ENCODE results near the gene RNF224. TPM values are rescaled to one million over a fixed set of nuclear protein-coding genes. Genes with fewer than 3 reads are reported as not detected.

The RNF224 gene
- polyA plus RNA-seq, 1 donor: 87.5 TPM

DNA sequence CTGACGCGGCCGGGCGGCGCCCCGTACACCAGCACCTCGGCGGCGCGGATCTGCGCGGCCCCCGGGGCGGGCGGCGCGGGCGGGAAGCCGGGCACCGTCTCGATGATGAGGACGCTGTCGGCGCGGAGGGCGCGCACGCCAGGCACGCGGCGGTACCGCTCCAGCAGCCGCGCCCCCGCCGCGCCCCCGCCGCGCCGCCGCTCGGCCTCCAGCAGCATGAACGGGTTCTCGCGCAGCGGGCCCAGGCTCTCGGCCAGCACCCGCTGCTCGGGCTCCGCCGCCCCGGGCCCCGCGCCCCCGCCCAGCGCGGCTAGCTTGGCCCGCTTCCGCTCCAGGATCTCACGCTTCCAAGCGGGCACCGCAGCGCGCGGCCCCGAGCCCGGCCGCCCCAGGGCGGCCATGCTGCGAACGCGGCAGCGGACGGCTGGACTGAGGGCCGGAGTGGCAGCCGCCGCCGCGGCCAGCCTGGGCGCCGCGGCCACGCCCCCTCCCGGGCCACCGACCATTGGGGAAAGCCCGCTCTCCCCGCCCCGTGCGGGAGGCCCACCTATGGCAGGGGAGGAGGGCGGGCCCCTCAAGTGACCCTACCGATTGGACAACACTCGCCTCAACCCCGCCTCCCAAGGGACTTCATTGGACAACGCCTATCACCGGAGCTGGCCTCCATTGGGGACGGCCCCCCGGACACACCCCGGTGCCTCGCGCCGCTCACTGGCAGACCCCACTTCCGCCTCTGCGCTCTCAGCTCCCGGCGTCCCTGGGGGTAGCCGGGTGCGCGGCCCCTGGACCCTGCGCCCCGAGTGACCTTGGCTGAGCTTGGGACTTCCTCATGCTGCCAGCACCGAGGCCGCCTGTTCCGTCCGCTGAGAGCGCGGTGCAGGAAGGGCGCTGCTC lies 26.7 kb upstream of the RNF224 start, which contains the start of gene TPRN:
TPRN (minus strand) TSS at position 431 of the 894 bp plus-strand sequence; CDS start at position 401, 30 bp downstream.
- peaks cover 60% of the 10 kb centered on the region for H3K4me1 ChIP-seq (ENCODE audit: control insufficient read depth, insufficient read depth, low read length)
- peak within 1 kb of the TSS; percentile 83 for H3K27ac ChIP-seq (ENCODE audit: low read length)
- WGBS (ENCODE audit: insufficient coverage, low lambda C conversion rate): no CpG with 5 or more reads among the region's 118 CpGs
- peaks cover 3% of the 10 kb centered on the region for H3K36me3 ChIP-seq (ENCODE audit: control insufficient read depth, insufficient read depth, low read length)
- H3K9me3 ChIP-seq (ENCODE audit: control insufficient read depth, low read depth, low read length): no peaks in the 10 kb centered on the region
- H3K27me3 ChIP-seq (ENCODE audit: control insufficient read depth, insufficient read depth, low read length): no peaks in the 10 kb centered on the region
- peak within 1 kb of the TSS; percentile 76 for H3K4me3 ChIP-seq (ENCODE audit: low read length)
- DNase-seq: peak; percentile 99 to 100

DNA sequence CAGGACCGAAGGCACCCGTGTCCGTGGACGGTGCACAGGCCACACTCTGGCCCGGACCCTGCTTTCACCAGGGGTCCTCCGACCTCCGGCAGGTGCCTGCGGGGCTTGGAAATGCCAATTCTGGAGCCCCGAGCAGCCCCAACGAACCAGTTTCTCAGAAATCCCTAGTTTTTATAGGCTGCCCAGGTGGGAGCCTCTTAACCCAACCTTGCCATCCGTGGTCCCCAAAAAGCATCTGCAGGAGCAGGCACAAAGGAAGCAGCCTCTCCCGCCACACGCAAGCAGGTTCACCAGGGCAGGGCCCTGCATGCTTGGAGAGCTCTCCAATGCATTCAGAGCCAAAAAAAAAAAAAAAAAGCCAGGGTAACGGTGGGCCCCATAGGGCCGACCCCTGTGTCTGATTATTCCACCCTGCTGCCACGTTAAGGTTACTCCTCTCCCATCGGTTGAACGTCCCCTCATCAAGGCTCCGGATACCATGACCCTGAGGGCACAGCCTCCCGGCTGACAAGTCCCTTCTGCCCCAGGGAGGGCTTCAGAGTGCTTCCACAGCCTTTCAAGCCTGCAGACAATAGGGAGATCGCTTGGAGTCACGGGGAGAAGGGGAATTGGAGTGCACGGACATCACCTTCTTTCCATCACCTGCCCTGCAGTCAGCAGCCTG lies 26.0 kb upstream of the RNF224 start:
- Histone ChIP-seq H3K4me3 (ENCODE audit: low read length) (peak overlapping the region; percentile 76), H3K27me3 (ENCODE audit: control insufficient read depth, insufficient read depth, low read length) (no peaks in the 10 kb centered on the region), H3K9me3 (ENCODE audit: control insufficient read depth, low read depth, low read length) (no peaks in the 10 kb centered on the region), H3K4me1 (ENCODE audit: control insufficient read depth, insufficient read depth, low read length) (peaks cover 55% of the 10 kb centered on the region), H3K36me3 (ENCODE audit: control insufficient read depth, insufficient read depth, low read length) (peaks cover 3% of the 10 kb centered on the region), H3K27ac (ENCODE audit: low read length) (peak overlapping the region; percentile 82)
- no CpG with 5 or more reads among the region's 23 CpGs for WGBS (ENCODE audit: insufficient coverage, low lambda C conversion rate)
- no peak for DNase-seq

DNA sequence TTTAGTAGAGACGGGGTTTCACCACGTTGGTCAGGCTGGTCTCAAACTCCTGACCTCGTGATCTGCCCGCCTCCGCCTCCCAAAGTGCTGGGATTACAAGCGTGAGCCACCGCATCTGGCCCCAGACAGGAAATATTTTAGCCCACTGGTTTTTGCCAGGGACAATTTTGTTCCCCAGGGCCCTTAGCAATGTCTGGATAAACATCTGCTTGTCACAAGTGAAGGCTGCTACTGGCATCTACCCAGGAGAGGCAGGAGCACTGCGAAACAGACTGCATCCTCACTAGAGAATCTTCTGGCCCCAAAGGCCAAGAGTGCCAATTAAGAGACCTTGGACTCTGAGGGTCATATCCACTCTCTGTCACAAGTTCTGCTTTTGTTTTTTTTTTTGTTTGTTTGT lies 24.3 kb upstream of the RNF224 start:
- no CpG with 5 or more reads among the region's 8 CpGs for WGBS (ENCODE audit: insufficient coverage, low lambda C conversion rate)
- no peak for DNase-seq
- Histone ChIP-seq H3K4me3 (ENCODE audit: low read length) (no peak overlapping the region), H3K27ac (ENCODE audit: low read length) (no peak overlapping the region), H3K27me3 (ENCODE audit: control insufficient read depth, insufficient read depth, low read length) (no peaks in the 10 kb centered on the region), H3K36me3 (ENCODE audit: control insufficient read depth, insufficient read depth, low read length) (peaks cover 3% of the 10 kb centered on the region), H3K4me1 (ENCODE audit: control insufficient read depth, insufficient read depth, low read length) (peaks cover 42% of the 10 kb centered on the region), H3K9me3 (ENCODE audit: control insufficient read depth, low read depth, low read length) (no peaks in the 10 kb centered on the region)

DNA sequence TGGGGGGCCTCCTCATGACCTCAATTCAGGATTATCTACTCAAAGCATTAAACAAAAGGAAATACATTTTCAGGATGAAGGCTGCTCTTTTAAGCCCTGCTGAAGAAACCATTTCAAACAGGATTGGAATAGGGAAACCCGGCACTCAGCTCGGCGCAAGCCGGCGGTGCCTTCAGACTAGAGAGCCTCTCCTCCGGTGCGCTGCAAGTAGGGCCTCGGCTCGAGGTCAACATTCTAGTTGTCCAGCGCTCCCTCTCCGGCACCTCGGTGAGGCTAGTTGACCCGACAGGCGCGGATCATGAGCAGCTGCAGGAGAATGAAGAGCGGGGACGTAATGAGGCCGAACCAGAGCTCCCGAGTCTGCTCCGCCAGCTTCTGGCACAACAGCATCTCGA lies 22.6 kb upstream of the RNF224 start:
- Histone ChIP-seq H3K27me3 (ENCODE audit: control insufficient read depth, insufficient read depth, low read length) (no peaks in the 10 kb centered on the region), H3K4me1 (ENCODE audit: control insufficient read depth, insufficient read depth, low read length) (peaks cover 27% of the 10 kb centered on the region), H3K4me3 (ENCODE audit: low read length) (peak overlapping the region; percentile 95), H3K9me3 (ENCODE audit: control insufficient read depth, low read depth, low read length) (no peaks in the 10 kb centered on the region), H3K27ac (ENCODE audit: low read length) (peak overlapping the region; percentile 48), H3K36me3 (ENCODE audit: control insufficient read depth, insufficient read depth, low read length) (peaks cover 4% of the 10 kb centered on the region)
- no peak for DNase-seq
- 20% methylated on average over 1 of the region's 21 CpGs for WGBS (ENCODE audit: insufficient coverage, low lambda C conversion rate)

DNA sequence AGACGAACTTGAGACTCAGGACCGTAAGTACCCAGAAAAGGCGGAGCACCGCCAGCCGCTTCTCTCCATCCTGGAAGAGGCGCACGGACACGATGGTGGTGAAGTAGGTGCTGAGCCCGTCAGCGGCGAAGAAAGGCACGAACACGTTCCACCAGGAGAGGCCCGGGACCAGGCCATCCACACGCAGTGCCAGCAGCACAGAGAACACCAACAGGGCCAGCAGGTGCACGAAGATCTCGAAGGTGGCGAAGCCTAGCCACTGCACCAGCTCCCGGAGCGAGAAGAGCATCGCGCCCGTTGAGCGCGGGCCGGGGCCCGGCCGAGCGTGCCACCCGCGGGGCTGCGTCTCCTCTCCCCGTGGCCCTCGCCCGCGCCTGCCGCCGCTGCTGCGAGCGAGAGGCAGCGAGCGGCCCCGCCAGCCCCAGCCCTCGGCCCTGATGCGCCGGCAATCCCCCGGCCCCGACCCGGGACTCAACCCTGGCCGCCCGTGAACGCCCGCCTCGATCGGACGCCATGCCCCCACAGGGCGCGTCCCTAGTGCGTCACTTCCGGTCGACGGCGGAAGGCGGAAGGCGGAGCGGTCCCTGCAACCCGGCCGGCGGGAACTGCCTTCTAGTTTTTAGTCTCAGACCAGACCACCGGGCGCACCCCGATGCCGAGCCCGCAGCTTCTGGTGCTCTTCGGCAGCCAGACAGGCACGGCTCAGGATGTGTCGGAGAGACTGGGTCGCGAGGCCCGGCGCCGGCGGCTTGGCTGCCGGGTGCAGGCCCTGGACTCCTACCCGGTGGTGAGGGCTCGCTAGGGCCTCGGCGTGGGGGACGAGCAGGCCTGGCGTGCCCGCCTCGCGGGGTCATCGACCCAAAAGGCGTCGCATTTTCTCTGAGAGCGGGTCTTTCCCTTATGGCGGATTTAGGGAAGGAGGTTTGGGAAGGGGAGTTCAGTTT lies 21.9 kb upstream of the RNF224 start, which contains the start of the genes NDOR1 and TMEM203:
NDOR1 (plus strand) TSS at position 575 of the 944 bp plus-strand sequence; CDS start at position 653, 78 bp downstream.
TMEM203 (minus strand) TSS at position 523 of the 944 bp plus-strand sequence; CDS start at position 289, 234 bp downstream.
- peaks cover 6% of the 10 kb centered on the region for H3K36me3 ChIP-seq (ENCODE audit: control insufficient read depth, insufficient read depth, low read length)
- no peaks in the 10 kb centered on the region for H3K9me3 ChIP-seq (ENCODE audit: control insufficient read depth, low read depth, low read length)
- H3K4me1 ChIP-seq (ENCODE audit: control insufficient read depth, insufficient read depth, low read length): peaks cover 27% of the 10 kb centered on the region
- H3K27me3 ChIP-seq (ENCODE audit: control insufficient read depth, insufficient read depth, low read length): no peaks in the 10 kb centered on the region
- H3K4me3 ChIP-seq (ENCODE audit: low read length): peak within 1 kb of the TSS; percentile 95
- peak; percentile 81 to 86 for DNase-seq
- WGBS (ENCODE audit: insufficient coverage, low lambda C conversion rate): 0% methylated on average over 1 of the region's 98 CpGs
- peak within 1 kb of the TSS; percentile 48 for H3K27ac ChIP-seq (ENCODE audit: low read length)

DNA sequence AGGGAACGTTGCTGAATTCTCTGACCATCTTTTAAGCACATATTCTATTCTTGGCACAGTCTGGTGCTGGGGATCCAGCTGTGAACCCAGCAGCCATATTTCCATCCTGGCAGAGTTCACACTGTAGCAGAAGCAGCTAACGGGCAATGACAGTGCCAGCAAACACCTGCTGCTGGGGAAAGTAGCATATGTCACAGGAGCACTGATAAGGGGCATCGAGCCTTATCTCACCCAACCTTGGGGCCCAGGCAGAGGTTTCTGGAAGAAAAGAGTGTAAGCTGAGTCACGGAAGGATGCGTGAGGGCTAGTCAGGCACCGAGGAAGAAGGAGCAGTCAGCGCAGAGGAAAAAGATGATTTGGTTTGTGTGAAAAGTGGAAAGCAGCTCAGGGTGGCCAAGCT lies 20.7 kb upstream of the RNF224 start:
- DNase-seq: no peak
- H3K4me3 ChIP-seq (ENCODE audit: low read length): peak overlapping the region; percentile 95
- peaks cover 21% of the 10 kb centered on the region for H3K4me1 ChIP-seq (ENCODE audit: control insufficient read depth, insufficient read depth, low read length)

DNA sequence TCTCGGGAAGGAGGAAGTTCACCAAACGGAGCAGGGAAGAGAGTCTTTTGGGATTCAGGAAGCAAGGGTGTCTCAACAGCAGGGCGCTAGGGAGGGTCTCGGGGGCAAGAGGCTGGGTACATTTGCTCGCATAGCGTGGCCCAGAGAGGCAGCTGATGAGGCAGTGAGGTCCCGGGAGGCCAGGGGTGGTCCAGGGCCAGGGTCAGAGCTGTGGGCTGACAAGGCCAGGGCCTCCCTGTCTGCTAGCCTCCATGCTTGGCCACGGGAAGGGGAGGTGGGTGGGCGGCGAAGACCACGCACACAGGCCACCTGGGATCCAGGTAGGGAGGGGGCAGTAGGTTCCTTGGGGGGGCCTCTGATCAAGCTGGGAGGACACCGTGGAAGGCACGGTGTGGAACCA lies 15.8 kb upstream of the RNF224 start:
- WGBS (ENCODE audit: insufficient coverage, low lambda C conversion rate): 90% methylated on average over 2 of the region's 13 CpGs

More for the DNA sequence above, 20.7 kb upstream of the RNF224 start:
- peaks cover 6% of the 10 kb centered on the region for H3K36me3 ChIP-seq (ENCODE audit: control insufficient read depth, insufficient read depth, low read length)
- no peak overlapping the region for H3K27ac ChIP-seq (ENCODE audit: low read length)
- WGBS (ENCODE audit: insufficient coverage, low lambda C conversion rate): 93% methylated on average over 3 of the region's 7 CpGs
- H3K27me3 ChIP-seq (ENCODE audit: control insufficient read depth, insufficient read depth, low read length): no peaks in the 10 kb centered on the region
- H3K9me3 ChIP-seq (ENCODE audit: control insufficient read depth, low read depth, low read length): no peaks in the 10 kb centered on the region

DNA sequence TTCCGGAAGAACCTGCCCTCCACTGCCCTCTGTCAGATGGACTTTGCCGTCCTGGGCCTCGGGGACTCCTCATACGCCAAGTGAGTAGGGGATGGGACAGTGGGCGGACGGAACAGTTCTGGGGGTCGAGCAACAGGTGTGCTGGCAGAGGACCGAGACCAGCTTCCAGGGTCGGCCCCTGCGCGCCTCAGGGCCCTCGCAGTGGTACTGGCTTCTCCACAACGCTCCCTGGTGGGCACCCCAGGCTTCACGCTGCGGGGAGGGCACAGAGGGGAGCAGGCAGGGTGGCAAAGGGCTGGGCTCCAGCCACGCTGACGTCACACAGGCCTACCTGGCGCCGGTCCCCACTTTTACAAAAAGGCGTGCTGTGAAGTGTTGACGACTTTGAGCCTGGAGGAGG lies 14.8 kb upstream of the RNF224 start:
- peaks cover 9% of the 10 kb centered on the region for H3K4me1 ChIP-seq (ENCODE audit: control insufficient read depth, insufficient read depth, low read length)
- DNase-seq: no peak
- H3K27ac ChIP-seq (ENCODE audit: low read length): no peak overlapping the region
- H3K36me3 ChIP-seq (ENCODE audit: control insufficient read depth, insufficient read depth, low read length): peaks cover 17% of the 10 kb centered on the region
- H3K4me3 ChIP-seq (ENCODE audit: low read length): no peak overlapping the region
- H3K27me3 ChIP-seq (ENCODE audit: control insufficient read depth, insufficient read depth, low read length): no peaks in the 10 kb centered on the region
- no peaks in the 10 kb centered on the region for H3K9me3 ChIP-seq (ENCODE audit: control insufficient read depth, low read depth, low read length)
- no CpG with 5 or more reads among the region's 21 CpGs for WGBS (ENCODE audit: insufficient coverage, low lambda C conversion rate)

More for the DNA sequence above, 15.8 kb upstream of the RNF224 start:
- H3K9me3 ChIP-seq (ENCODE audit: control insufficient read depth, low read depth, low read length): no peaks in the 10 kb centered on the region
- no peak overlapping the region for H3K4me3 ChIP-seq (ENCODE audit: low read length)
- H3K36me3 ChIP-seq (ENCODE audit: control insufficient read depth, insufficient read depth, low read length): peaks cover 17% of the 10 kb centered on the region
- H3K4me1 ChIP-seq (ENCODE audit: control insufficient read depth, insufficient read depth, low read length): peaks cover 1% of the 10 kb centered on the region
- H3K27ac ChIP-seq (ENCODE audit: low read length): no peak overlapping the region
- H3K27me3 ChIP-seq (ENCODE audit: control insufficient read depth, insufficient read depth, low read length): no peaks in the 10 kb centered on the region
- DNase-seq: no peak

DNA sequence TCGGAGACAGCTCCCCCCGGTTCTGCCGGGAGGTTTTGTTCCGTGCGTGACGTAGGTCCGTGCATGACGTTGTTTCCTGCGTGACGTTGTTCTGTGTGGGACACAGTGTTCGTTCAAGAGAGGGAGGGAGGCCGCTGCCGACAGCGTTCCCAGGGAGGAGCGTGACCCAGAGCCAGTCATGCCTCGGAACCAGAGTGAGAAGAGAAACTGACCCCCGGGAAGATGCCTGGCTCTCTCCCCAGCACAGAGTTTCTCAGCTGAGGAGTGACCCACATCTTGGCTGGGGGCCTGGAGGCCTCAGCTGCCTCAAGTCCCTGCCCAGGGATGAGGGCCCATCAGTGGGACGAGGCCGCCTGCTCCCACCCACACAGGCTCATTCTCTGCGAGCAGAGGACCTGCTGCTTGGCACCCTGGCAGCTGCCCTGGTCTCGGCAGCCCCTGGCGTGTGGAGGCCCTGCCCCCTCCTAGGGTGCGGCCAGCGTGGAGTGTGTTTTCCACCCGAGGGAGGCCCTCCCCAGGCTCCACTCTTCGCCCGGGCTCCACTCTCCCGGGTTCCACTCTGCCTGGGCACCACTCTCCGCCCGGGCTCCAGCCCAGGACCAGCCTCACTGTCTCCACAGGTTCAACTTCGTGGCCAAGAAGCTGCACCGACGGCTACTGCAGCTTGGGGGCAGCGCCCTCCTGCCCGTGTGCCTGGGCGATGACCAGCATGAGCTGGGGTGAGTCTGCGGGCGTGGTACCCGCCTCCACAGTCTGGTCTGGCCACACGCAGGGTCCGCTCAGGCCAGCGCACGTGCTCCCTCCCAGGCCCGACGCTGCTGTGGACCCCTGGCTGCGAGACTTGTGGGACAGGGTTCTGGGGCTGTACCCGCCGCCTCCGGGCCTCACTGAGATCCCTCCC lies 13.9 kb upstream of the RNF224 start:
- Histone ChIP-seq H3K27me3 (ENCODE audit: control insufficient read depth, insufficient read depth, low read length) (no peaks in the 10 kb centered on the region), H3K4me1 (ENCODE audit: control insufficient read depth, insufficient read depth, low read length) (peaks cover 18% of the 10 kb centered on the region), H3K27ac (ENCODE audit: low read length) (no peak overlapping the region), H3K36me3 (ENCODE audit: control insufficient read depth, insufficient read depth, low read length) (peaks cover 17% of the 10 kb centered on the region), H3K4me3 (ENCODE audit: low read length) (no peak overlapping the region), H3K9me3 (ENCODE audit: control insufficient read depth, low read depth, low read length) (no peaks in the 10 kb centered on the region)
- no peak for DNase-seq
- no CpG with 5 or more reads among the region's 49 CpGs for WGBS (ENCODE audit: insufficient coverage, low lambda C conversion rate)
